H9 (cell line): ENCODE results near the gene CCDC160. TPM values are rescaled to one million over a fixed set of nuclear protein-coding genes. Genes with fewer than 3 reads are reported as not detected.

ENCODE experiments used
- DNase-seq: peaks from one replicate; pipeline ENCODE4 v3.0.0-alpha.2; 2017
- H2AFZ ChIP-seq: one replicate; pipeline ENCODE4 v1.6.1; 2013; ENCODE audit warnings: mild to moderate bottlenecking, low read length, control low read depth, moderate library complexity
- H2AK5ac ChIP-seq: 2 replicates; pipeline ENCODE4 v1.6.1; 2013; ENCODE audit warnings: low read length, control low read depth, mixed read lengths; ENCODE audit not compliant: insufficient read length
- H2BK120ac ChIP-seq: one replicate; pipeline ENCODE4 v1.6.1; 2013; ENCODE audit warnings: low read depth, mild to moderate bottlenecking, low read length, control low read depth, inconsistent platforms; ENCODE audit not compliant: poor library complexity, severe bottlenecking
- H2BK12ac ChIP-seq: 2 replicates; pipeline ENCODE4 v1.6.1; 2013; ENCODE audit warnings: low read length, control low read depth, mixed read lengths, low read depth; ENCODE audit not compliant: insufficient read length
- H2BK15ac ChIP-seq: 2 replicates; pipeline ENCODE4 v1.6.1; 2013; ENCODE audit warnings: low read depth, low read length, control low read depth
- H2BK20ac ChIP-seq: one replicate; pipeline ENCODE4 v1.6.1; 2013; ENCODE audit warnings: low read depth, mild to moderate bottlenecking, low read length, control low read depth, inconsistent platforms; ENCODE audit not compliant: poor library complexity, severe bottlenecking
- H2BK5ac ChIP-seq: 2 replicates; pipeline ENCODE4 v1.6.1; 2013; ENCODE audit warnings: low read length, control low read depth, mixed read lengths; ENCODE audit not compliant: insufficient read length
- H3K14ac ChIP-seq: 2 replicates; pipeline ENCODE4 v1.6.1; 2013; ENCODE audit warnings: low read length, control low read depth; ENCODE audit not compliant: insufficient read depth
- H3K18ac ChIP-seq: 2 replicates; pipeline ENCODE4 v1.6.1; 2013; ENCODE audit warnings: low read depth, mild to moderate bottlenecking, mixed read lengths, low read length, control low read depth; ENCODE audit not compliant: insufficient read length
- H3K23ac ChIP-seq: 2 replicates; pipeline ENCODE4 v1.6.1; 2013; ENCODE audit warnings: low read length, control low read depth, mixed read lengths, low read depth; ENCODE audit not compliant: insufficient read length
- H3K23me2 ChIP-seq: 2 replicates; pipeline ENCODE4 v1.6.1; 2013; ENCODE audit warnings: low read depth, mild to moderate bottlenecking, mixed read lengths, low read length, control low read depth; ENCODE audit not compliant: insufficient read length, poor library complexity, severe bottlenecking
- H3K27ac ChIP-seq: 2 replicates; pipeline ENCODE4 v1.5.1; 2013; ENCODE audit warnings: low read length, control low read depth, mixed read lengths, low read depth; ENCODE audit not compliant: insufficient read length
- H3K27me3 ChIP-seq: 2 replicates; pipeline ENCODE4 v1.6.1; 2013; ENCODE audit warnings: low read length, control low read depth, inconsistent platforms; ENCODE audit not compliant: insufficient read depth
- H3K4ac ChIP-seq: 2 replicates; pipeline ENCODE4 v1.6.1; 2013; ENCODE audit warnings: low read depth, mild to moderate bottlenecking, control low read depth, inconsistent platforms, low read length, moderate library complexity
- H3K4me1 ChIP-seq: 2 replicates; pipeline ENCODE4 v1.6.1; 2013; ENCODE audit warnings: low read length, control low read depth, inconsistent platforms; ENCODE audit not compliant: insufficient read depth
- H3K4me2 ChIP-seq: 2 replicates; pipeline ENCODE4 v1.6.1; 2013; ENCODE audit warnings: low read length, control low read depth, mixed read lengths; ENCODE audit not compliant: insufficient read length, insufficient read depth
- H3K56ac ChIP-seq: 2 replicates; pipeline ENCODE4 v1.6.1; 2013; ENCODE audit warnings: low read depth, mild to moderate bottlenecking, mixed read lengths, low read length, control low read depth; ENCODE audit not compliant: insufficient read length
- H3K79me1 ChIP-seq: 2 replicates; pipeline ENCODE4 v1.6.1; 2013; ENCODE audit warnings: low read depth, mild to moderate bottlenecking, moderate library complexity, low read length, control low read depth, inconsistent platforms; ENCODE audit not compliant: insufficient read depth, poor library complexity, severe bottlenecking
- H3K79me2 ChIP-seq: 2 replicates; pipeline ENCODE4 v1.6.1; 2013; ENCODE audit warnings: low read length, control low read depth, inconsistent platforms; ENCODE audit not compliant: insufficient read depth
- H3K9ac ChIP-seq: 2 replicates; pipeline ENCODE4 v1.6.1; 2013; ENCODE audit warnings: low read length, control low read depth, mixed read lengths; ENCODE audit not compliant: insufficient read length; ENCODE audit errors: extremely low read depth
- H3K9me3 ChIP-seq: one replicate; pipeline ENCODE4 v1.6.1; 2013; ENCODE audit warnings: low read depth, low read length, inconsistent platforms; ENCODE audit not compliant: control insufficient read depth
- H3T11ph ChIP-seq: one replicate; pipeline ENCODE4 v1.6.1; 2013; ENCODE audit warnings: mild to moderate bottlenecking, low read length, control low read depth, inconsistent platforms
- H4K20me1 ChIP-seq: one replicate; pipeline ENCODE4 v1.6.1; 2013; ENCODE audit not compliant: control insufficient read depth, insufficient read length, insufficient read depth
- H4K5ac ChIP-seq: 2 replicates; pipeline ENCODE4 v1.6.1; 2013; ENCODE audit warnings: low read depth, mild to moderate bottlenecking, mixed read lengths, low read length, control low read depth; ENCODE audit not compliant: insufficient read length
- H4K8ac ChIP-seq: replicated peaks from 2 replicates; pipeline ENCODE4 v1.6.1; 2013; ENCODE audit warnings: low read length, control low read depth, mixed read lengths, low read depth; ENCODE audit not compliant: insufficient read length
- H4K91ac ChIP-seq: 2 replicates; pipeline ENCODE4 v1.6.1; 2013; ENCODE audit warnings: low read depth, mild to moderate bottlenecking, moderate library complexity, mixed read lengths, low read length, control low read depth; ENCODE audit not compliant: insufficient read length
- H3K27ac Mint-ChIP-seq, 3 experiments: 2 replicates in 2 of 3; 3 replicates in 1 of 3; pipeline ENCODE4 v1.8.0; 2020 to 2021; ENCODE audit warnings: mixed read lengths in 3 of 3, mild to moderate bottlenecking in 1 of 3, moderate library complexity in 1 of 3
- H3K27me3 Mint-ChIP-seq: 2 replicates; pipeline ENCODE4 v1.8.0; 2021; ENCODE audit warnings: low read depth, mild to moderate bottlenecking, moderate library complexity, mixed read lengths
- H3K36me3 Mint-ChIP-seq, 3 experiments: 2 replicates in 2 of 3; 3 replicates in 1 of 3; pipeline ENCODE4 v1.8.0; 2020 to 2021; ENCODE audit warnings: low read depth in 3 of 3, mixed read lengths in 3 of 3; ENCODE audit not compliant: insufficient read depth in 1 of 3
- H3K4me1 Mint-ChIP-seq, 2 experiments: 2 replicates each; pipeline ENCODE4 v1.8.0; 2020; ENCODE audit warnings: mixed read lengths in 2 of 2
- H3K4me3 Mint-ChIP-seq, 2 experiments: 2 replicates in 1 of 2; 3 replicates in 1 of 2; pipeline ENCODE4 v1.8.0; 2020 to 2021; ENCODE audit warnings: mild to moderate bottlenecking in 2 of 2, mixed read lengths in 2 of 2, moderate library complexity in 1 of 2
- H3K9me3 Mint-ChIP-seq, 2 experiments: 2 replicates in 1 of 2; 3 replicates in 1 of 2; pipeline ENCODE4 v1.8.0; 2020; ENCODE audit warnings: mild to moderate bottlenecking in 2 of 2, mixed read lengths in 2 of 2, moderate library complexity in 1 of 2
- CTCF ChIP-seq: fragments of 200-600 bp; sonication (generic); conservative IDR thresholded peaks from 3 replicates; pipeline ENCODE4 v1.8.0; 2021; ENCODE audit warnings: antibody characterized with exemption, mild to moderate bottlenecking
- WGBS: extraction: QIAGEN DNeasy Blood & Tissue Kit; methylation state at CpG from one replicate; pipeline ENCODE4 v1.1.7; 2013; ENCODE audit warnings: missing lambda C conversion rate, low lambda C conversion rate, mixed read lengths; ENCODE audit not compliant: insufficient read length; ENCODE audit errors: extremely low coverage; 5-methylcytosine and 5-hydroxymethylcytosine counted together
- total RNA-seq: library from RNA; stranded (reverse); gene quantifications from 2 replicates; pipeline ENCODE4 v1.2.1, GENCODE V29; 2021

Gene CCDC160
- total RNA-seq, 1 experiment from 2014 or later = 1.2 TPM

DNA sequence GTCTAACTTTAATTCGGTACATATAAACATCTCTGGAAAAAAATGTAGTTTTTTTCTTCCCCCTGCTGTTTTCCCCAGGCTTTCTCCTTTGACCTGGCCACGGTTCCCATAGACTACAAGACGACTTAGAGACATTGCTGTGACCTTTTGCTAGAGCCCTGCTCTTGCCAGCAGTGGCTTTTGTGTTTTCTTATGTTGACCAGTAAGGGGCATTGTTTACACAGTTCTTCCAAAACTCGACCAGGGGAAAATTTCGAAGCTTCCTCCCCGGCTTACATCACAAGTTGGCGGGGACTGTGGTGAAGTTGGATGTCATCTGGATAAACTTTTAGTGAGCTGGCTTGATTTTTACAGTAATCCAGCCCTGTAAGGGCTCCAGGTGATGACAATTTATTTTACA is 9.3 kb downstream of the CCDC160 start:
- DNase-seq = peak; percentile 33
- Histone ChIP-seq H3K79me2 (no peaks in the 10 kb centered on the region), H3K4me2 (no peak overlapping the region), H3T11ph (no peak overlapping the region), H2BK15ac (no peak overlapping the region), H3K9ac (no peak overlapping the region), H4K91ac (no peak overlapping the region), H3K18ac (no peak overlapping the region), H2AK5ac (no peak overlapping the region), H2AFZ (no peak overlapping the region), H2BK20ac (no peak overlapping the region), H2BK120ac (no peak overlapping the region), H3K4ac (no peak overlapping the region), H3K23ac (no peak overlapping the region), H4K5ac (no peak overlapping the region), H3K14ac (no peak overlapping the region), H3K27ac (no peak overlapping the region), H2BK12ac (no peak overlapping the region), H4K20me1 (no peaks in the 10 kb centered on the region), H3K9me3 (no peaks in the 10 kb centered on the region), H4K8ac (no peak overlapping the region), H3K27me3 (no peaks in the 10 kb centered on the region), H2BK5ac (no peak overlapping the region), H3K79me1 (no peaks in the 10 kb centered on the region), H3K23me2 (no peaks in the 10 kb centered on the region), H3K4me1 (no peaks in the 10 kb centered on the region; the same call in 1 of the 2 replicates), H3K56ac (no peak overlapping the region)
- Mint-ChIP-seq H3K9me3 (peaks cover 0 to 21% of the 10 kb centered on the region in 2 experiments; a peak in 1 of 5 replicates), H3K4me1 (peaks cover 8 to 20% of the 10 kb centered on the region in 2 experiments; a peak in 3 of 4 replicates), H3K27ac (no peak overlapping the region), H3K4me3 (no peak overlapping the region), H3K36me3 (peaks cover 0 to 4% (median 0%) of the 10 kb centered on the region in 3 experiments; a peak in 1 of 7 replicates), H3K27me3 (peaks cover 6% of the 10 kb centered on the region)
- no CpG with 5 or more reads among the region's 7 CpGs for WGBS
- TF ChIP-seq CTCF = 0 out of 3 replicates have a peak, but pooled peaks have one; percentile 21
